IPS DF 6.9 (cell line): ENCODE results near the gene TRIM9.
A peak's percentile ranks its signal among the peaks of the same experiment; 100 is the strongest.

Experiments
- DNase-seq: peaks from one replicate; pipeline ENCODE4 v3.0.0-alpha.2; 2013; ENCODE audit warnings: low read depth, low spot score
- H3K27ac ChIP-seq: one replicate; pipeline ENCODE4 v1.5.1; 2013; ENCODE audit warnings: low read length, control low read depth
- H3K27me3 ChIP-seq: 2 replicates; pipeline ENCODE4 v1.6.1; 2013; ENCODE audit warnings: mild to moderate bottlenecking, low read length; ENCODE audit not compliant: control insufficient read depth, insufficient read depth
- H3K36me3 ChIP-seq: 2 replicates; pipeline ENCODE4 v1.6.1; 2013; ENCODE audit warnings: low read length; ENCODE audit not compliant: control insufficient read depth, insufficient read depth
- H3K4me1 ChIP-seq: 2 replicates; pipeline ENCODE4 v1.6.1; 2013; ENCODE audit warnings: low read length; ENCODE audit not compliant: control insufficient read depth, insufficient read depth
- H3K4me3 ChIP-seq: 2 replicates; pipeline ENCODE4 v1.5.1; 2013; ENCODE audit warnings: mild to moderate bottlenecking, low read length
- H3K9me3 ChIP-seq: 2 replicates; pipeline ENCODE4 v1.6.1; 2013; ENCODE audit warnings: low read length, inconsistent platforms; ENCODE audit not compliant: control insufficient read depth, insufficient read depth
- WGBS: extraction: QIAGEN DNeasy Blood & Tissue Kit; methylation state at CpG from one replicate; pipeline ENCODE4 v1.1.7; 2013; ENCODE audit warnings: mixed read lengths, missing lambda C conversion rate; ENCODE audit not compliant: insufficient read length, insufficient coverage; 5-methylcytosine and 5-hydroxymethylcytosine counted together

TRIM9 gene

DNA sequence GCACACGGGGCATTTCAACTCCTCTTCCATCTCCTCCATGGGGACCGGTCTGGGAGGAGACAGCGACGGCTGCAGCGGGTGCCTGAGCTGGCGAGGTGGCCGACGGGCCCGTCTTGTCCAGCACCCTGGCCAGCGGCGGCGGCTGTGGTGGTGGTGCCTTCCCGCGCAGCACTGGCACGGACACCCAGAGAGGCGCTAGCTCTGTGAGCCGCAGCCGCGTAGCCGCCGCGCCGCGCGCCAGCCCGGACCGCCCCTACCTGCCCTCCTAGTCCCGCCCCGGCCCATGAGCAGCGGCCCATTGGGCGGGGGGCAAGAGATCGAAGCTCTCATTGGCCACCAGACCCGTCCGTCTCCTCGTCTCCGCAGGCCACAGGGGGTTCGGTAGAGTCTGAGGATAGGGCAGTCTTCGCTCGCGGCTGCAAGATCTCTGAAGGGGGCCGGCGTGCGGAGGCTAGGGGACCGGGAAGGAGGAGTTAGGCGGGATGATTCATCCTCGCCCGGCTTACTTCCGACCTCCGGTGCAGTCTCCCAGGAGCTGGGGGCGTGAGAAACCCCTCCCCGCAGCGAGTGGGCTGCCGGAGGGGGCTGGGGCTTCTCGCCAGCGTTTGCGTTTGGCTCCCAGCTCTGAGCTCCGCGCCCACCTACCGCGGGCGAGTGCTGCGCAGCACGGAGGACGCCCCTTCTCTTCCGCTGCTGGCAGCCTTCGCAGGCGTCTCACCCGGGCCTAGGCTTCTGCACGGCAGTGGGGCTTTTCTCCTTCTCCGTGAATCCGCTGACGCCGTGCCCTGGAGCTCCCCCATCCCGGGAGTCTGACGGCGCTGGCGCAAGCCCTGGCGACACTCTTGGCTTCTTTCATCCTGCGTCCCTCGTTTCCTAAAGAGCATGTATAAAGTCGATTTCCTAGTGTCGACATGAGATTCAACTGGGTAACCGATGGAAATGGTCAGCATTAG is at the start of gene TRIM9:
Gene TRIM9, minus strand, starts transcription at position 205 of the 953 bp plus-strand sequence. Its CDS starts 166 bp downstream, at position 39.
- Histone ChIP-seq H3K4me3 (peak within 1 kb of the TSS; percentile 55; the same call in 1 of the 2 replicates), H3K9me3 (no peaks in the 10 kb centered on the region), H3K4me1 (peaks cover 6% of the 10 kb centered on the region), H3K36me3 (no peaks in the 10 kb centered on the region), H3K27ac (no peak within 1 kb of the TSS), H3K27me3 (peaks cover 13% of the 10 kb centered on the region; the same call in 1 of the 2 replicates)
- no CpG with 5 or more reads among the region's 83 CpGs for WGBS
- peak; percentile 92 for DNase-seq

GRCh38 chr14:51140856-51141255 is 46.0 kb upstream of the TRIM9 start:
- Histone ChIP-seq H3K9me3 (no peaks in the 10 kb centered on the region), H3K4me3 (no peak overlapping the region), H3K36me3 (no peaks in the 10 kb centered on the region), H3K27ac (no peak overlapping the region), H3K27me3 (no peaks in the 10 kb centered on the region), H3K4me1 (peaks cover 1% of the 10 kb centered on the region; the same call in 1 of the 2 replicates)
- WGBS, result no CpG with 5 or more reads among the region's 4 CpGs
- no peak for DNase-seq

DNA sequence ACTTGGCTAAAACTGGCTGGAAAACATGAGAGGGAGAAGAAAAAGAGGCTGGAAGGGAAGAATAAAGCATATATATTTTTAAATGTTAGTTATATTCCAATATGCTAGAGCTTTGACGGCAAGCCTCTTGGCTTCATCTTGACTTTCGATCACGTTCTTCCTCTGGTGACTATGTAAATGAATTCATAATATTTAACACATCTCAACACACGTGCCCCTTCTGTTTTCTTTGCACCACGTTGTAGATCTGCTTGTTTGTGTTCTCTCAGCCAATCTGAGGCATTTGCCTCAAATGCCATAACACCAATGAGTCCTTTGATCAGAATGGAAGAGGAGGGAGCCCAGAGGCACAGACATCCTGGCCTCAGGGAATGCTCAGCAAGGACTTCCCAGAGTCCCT is 45.4 kb upstream of the TRIM9 start:
- Histone ChIP-seq H3K9me3 (no peaks in the 10 kb centered on the region), H3K36me3 (no peaks in the 10 kb centered on the region), H3K4me3 (no peak overlapping the region), H3K27ac (no peak overlapping the region), H3K27me3 (no peaks in the 10 kb centered on the region), H3K4me1 (peaks cover 1% of the 10 kb centered on the region; the same call in 1 of the 2 replicates)
- no CpG with 5 or more reads among the region's 5 CpGs for WGBS
- DNase-seq, result no peak

- H3K4me1 ChIP-seq, result peaks cover 1% of the 10 kb centered on the region; the same call in 1 of the 2 replicates
- H3K27me3 ChIP-seq, result no peaks in the 10 kb centered on the region
- WGBS, result no CpG with 5 or more reads among the region's 6 CpGs
- DNase-seq, result no peak
- no peaks in the 10 kb centered on the region for H3K9me3 ChIP-seq
- H3K36me3 ChIP-seq, result no peaks in the 10 kb centered on the region
- H3K27ac ChIP-seq, result no peak overlapping the region
- H3K4me3 ChIP-seq, result no peak overlapping the region
These were observed 44.3 kb upstream of the TRIM9 start for GRCh38 chr14:51139121-51139681.

DNA sequence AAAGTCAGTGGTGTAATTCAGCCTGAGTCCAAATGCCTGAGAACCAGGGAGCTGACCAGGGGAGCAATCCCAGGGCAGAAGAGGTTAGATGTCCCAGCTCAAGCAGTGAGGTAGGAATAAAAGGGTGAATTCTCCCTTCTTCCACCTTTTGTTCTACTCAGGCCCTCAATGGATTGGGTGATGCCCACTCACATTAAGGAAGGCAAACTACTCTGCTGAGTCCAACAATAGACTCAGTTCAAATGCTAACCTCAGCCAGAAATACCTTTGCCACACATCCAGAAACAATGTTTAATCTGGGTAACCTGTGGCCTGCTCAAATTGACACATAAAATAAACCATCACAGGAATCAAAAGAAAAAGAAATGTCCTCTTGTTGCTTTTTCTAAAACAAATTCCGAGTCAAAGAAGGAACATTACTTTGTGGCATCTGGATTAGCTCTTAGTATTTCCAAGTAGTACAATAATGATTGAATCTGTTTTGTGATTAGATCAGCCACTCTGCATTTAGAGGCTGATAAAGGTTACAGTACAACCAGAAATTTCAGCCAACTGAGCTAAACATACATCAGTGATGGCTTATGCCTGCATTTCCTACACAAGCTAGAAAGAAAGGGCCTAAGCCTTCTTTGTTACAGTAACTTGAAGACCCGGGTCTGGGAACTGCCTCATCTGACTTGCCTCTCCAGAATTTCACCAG is 43.6 kb upstream of the TRIM9 start:
- Histone ChIP-seq H3K4me3 (no peak overlapping the region), H3K27ac (no peak overlapping the region), H3K36me3 (no peaks in the 10 kb centered on the region), H3K9me3 (no peaks in the 10 kb centered on the region), H3K4me1 (peaks cover 1% of the 10 kb centered on the region; the same call in 1 of the 2 replicates), H3K27me3 (no peaks in the 10 kb centered on the region)
- no CpG with 5 or more reads among the region's 2 CpGs for WGBS
- DNase-seq, result no peak

DNA sequence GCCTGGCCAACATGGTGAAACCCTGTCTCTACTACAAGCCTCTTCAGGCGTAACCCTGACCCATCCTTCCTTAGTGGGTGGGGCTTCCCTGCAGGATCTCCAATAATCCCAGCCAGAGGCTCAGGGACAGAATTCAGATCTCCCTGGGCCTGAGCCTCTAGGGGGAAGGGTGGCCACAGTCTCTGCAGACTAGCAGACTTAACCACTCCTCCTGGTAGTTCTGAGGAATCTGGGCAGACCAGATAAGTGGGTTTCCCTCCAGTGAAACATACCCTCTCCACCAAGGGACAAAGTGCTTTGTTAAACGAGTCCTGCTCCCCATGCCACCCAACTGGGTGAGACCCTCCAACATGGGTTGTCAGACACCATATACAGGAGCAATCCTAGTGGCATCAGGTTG is 36.6 kb upstream of the TRIM9 start:
- H3K4me3 ChIP-seq, result no peak overlapping the region
- WGBS, result no CpG with 5 or more reads among the region's 2 CpGs
- H3K4me1 ChIP-seq, result 0 out of 2 replicates have a peak, but pooled peaks cover 1% of the 10 kb centered on the region
- DNase-seq, result no peak
- no peaks in the 10 kb centered on the region for H3K27me3 ChIP-seq
- no peak overlapping the region for H3K27ac ChIP-seq
- H3K36me3 ChIP-seq, result no peaks in the 10 kb centered on the region
- H3K9me3 ChIP-seq, result no peaks in the 10 kb centered on the region

GRCh38 chr14:51129130-51129529 is 34.2 kb upstream of the TRIM9 start:
- no CpG with 5 or more reads among the region's 4 CpGs for WGBS
- Histone ChIP-seq H3K27me3 (no peaks in the 10 kb centered on the region), H3K27ac (no peak overlapping the region), H3K4me1 (0 out of 2 replicates have a peak, but pooled peaks cover 1% of the 10 kb centered on the region), H3K9me3 (no peaks in the 10 kb centered on the region), H3K36me3 (no peaks in the 10 kb centered on the region), H3K4me3 (no peak overlapping the region)
- DNase-seq, result no peak

DNA sequence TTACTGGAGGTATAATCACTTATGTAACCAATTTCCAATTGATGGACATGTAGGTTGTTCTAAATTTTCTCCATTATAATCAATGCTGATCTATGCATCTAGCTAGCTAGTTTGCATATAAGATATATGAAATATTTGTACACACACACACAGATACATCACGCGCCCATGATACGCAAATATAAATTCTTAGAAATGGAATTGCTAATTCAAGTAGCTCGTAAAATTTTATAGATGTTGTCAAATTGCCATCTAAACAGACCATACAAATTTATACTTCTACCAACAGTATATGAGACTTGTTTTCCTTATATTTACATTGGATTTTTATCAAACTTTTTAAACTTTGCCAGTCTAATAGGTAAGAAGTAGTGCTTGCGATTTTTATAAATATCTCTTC is 29.1 kb upstream of the TRIM9 start:
- no peaks in the 10 kb centered on the region for H3K36me3 ChIP-seq
- no CpG with 5 or more reads among the region's 5 CpGs for WGBS
- no peak for DNase-seq
- H3K9me3 ChIP-seq, result no peaks in the 10 kb centered on the region
- peaks cover 3% of the 10 kb centered on the region; the same call in 1 of the 2 replicates for H3K4me1 ChIP-seq
- no peaks in the 10 kb centered on the region for H3K27me3 ChIP-seq
- H3K4me3 ChIP-seq, result no peak overlapping the region
- H3K27ac ChIP-seq, result no peak overlapping the region

- no peak overlapping the region for H3K4me3 ChIP-seq
- DNase-seq, result no peak
- H3K27me3 ChIP-seq, result no peaks in the 10 kb centered on the region
- H3K9me3 ChIP-seq, result no peaks in the 10 kb centered on the region
- H3K27ac ChIP-seq, result no peak overlapping the region
- H3K36me3 ChIP-seq, result no peaks in the 10 kb centered on the region
- peaks cover 3% of the 10 kb centered on the region; the same call in 1 of the 2 replicates for H3K4me1 ChIP-seq
- WGBS, result no CpG with 5 or more reads among the region's 3 CpGs
These were observed 26.2 kb upstream of the TRIM9 start for GRCh38 chr14:51121096-51121495.

GRCh38 chr14:51119411-51120051 is 24.6 kb upstream of the TRIM9 start:
- Histone ChIP-seq H3K4me3 (no peak overlapping the region), H3K4me1 (peaks cover 3% of the 10 kb centered on the region; the same call in 1 of the 2 replicates), H3K27me3 (no peaks in the 10 kb centered on the region), H3K9me3 (no peaks in the 10 kb centered on the region), H3K36me3 (no peaks in the 10 kb centered on the region), H3K27ac (no peak overlapping the region)
- WGBS, result no CpG with 5 or more reads among the region's 4 CpGs
- DNase-seq, result no peak
